ENCODE data around the gene PANX2.

DNA sequence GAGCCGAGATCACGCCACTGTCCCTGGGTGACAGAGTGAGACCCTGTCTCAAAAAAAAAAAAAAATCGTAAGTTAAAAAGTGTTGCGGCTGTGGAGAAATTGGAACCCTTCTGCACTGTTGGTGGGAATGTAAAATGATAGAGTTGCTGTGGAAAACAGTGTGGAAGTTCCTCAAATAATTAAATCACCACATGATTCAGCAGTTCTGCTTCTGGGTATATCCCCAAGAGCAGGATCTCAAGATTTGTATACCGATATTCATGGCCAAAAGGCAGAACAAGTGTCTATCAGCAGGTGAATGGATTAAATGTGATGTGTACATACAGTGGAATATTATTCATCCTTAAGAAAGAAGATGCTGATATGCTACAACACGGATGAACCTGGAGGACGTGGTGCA, 34.0 kb downstream of the PANX2 start:
- TF ChIP-seq, protein P1, sequence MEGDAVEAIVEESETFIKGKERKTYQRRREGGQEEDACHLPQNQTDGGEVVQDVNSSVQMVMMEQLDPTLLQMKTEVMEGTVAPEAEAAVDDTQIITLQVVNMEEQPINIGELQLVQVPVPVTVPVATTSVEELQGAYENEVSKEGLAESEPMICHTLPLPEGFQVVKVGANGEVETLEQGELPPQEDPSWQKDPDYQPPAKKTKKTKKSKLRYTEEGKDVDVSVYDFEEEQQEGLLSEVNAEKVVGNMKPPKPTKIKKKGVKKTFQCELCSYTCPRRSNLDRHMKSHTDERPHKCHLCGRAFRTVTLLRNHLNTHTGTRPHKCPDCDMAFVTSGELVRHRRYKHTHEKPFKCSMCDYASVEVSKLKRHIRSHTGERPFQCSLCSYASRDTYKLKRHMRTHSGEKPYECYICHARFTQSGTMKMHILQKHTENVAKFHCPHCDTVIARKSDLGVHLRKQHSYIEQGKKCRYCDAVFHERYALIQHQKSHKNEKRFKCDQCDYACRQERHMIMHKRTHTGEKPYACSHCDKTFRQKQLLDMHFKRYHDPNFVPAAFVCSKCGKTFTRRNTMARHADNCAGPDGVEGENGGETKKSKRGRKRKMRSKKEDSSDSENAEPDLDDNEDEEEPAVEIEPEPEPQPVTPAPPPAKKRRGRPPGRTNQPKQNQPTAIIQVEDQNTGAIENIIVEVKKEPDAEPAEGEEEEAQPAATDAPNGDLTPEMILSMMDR (IDR thresholded peaks at IDR 0.05), result no peak
- TF ChIP-seq EZH2 (IDR thresholded peaks at IDR 0.05; ENCODE audit: borderline replicate concordance, insufficient read depth, low read depth, low read length, poor library complexity, severe bottlenecking), result no peak
